OCI-LY1 (cell line): ENCODE measurements around the gene CATSPERZ.

Experiments used
- H2AFZ ChIP-seq: fragments of 200-600 bp; sonication (generic), shearing (Covaris generic); 2 replicates; pipeline ENCODE4 v1.6.0; 2014; ENCODE audit warnings: antibody characterized with exemption, mild to moderate bottlenecking, low read length
- H3F3A ChIP-seq: fragments of 200-600 bp; sonication (generic), shearing (Covaris generic); 2 replicates; pipeline ENCODE4 v1.6.0; 2014; ENCODE audit warnings: mild to moderate bottlenecking, antibody characterized with exemption, low read length, moderate library complexity; ENCODE audit not compliant: insufficient read depth
- H3K27ac ChIP-seq: fragments of 200-600 bp; sonication (generic); 2 replicates; pipeline ENCODE4 v1.5.1; 2014; ENCODE audit warnings: low read length, mixed run types, mild to moderate bottlenecking, low read depth; ENCODE audit not compliant: poor library complexity, severe bottlenecking
- H3K27me3 ChIP-seq: fragments of 200-600 bp; sonication (generic); 2 replicates; pipeline ENCODE4 v1.6.0; 2014; ENCODE audit warnings: antibody characterized with exemption, mild to moderate bottlenecking, low read length, moderate library complexity; ENCODE audit not compliant: insufficient read depth
- H3K36me3 ChIP-seq: fragments of 200-600 bp; sonication (generic); 2 replicates; pipeline ENCODE4 v1.6.1; 2014; ENCODE audit warnings: mild to moderate bottlenecking, antibody characterized with exemption, low read length, moderate library complexity, mixed read lengths; ENCODE audit not compliant: insufficient read depth
- H3K4me1 ChIP-seq: fragments of 200-600 bp; sonication (generic); 2 replicates; pipeline ENCODE4 v1.5.1; 2014; ENCODE audit warnings: mild to moderate bottlenecking, low read length, moderate library complexity; ENCODE audit not compliant: insufficient read depth, severe bottlenecking
- H3K4me2 ChIP-seq: fragments of 200-600 bp; sonication (generic), shearing (Covaris generic); 2 replicates; pipeline ENCODE4 v1.6.1; 2014; ENCODE audit warnings: low read length
- H3K4me3 ChIP-seq: fragments of 200-600 bp; sonication (generic); 2 replicates; pipeline ENCODE4 v1.5.1; 2014; ENCODE audit warnings: low read length, low read depth, mild to moderate bottlenecking, mixed read lengths; ENCODE audit not compliant: poor library complexity, severe bottlenecking
- H3K79me2 ChIP-seq: fragments of 200-600 bp; shearing (Covaris generic); 2 replicates; pipeline ENCODE4 v1.6.1; 2016; ENCODE audit warnings: mixed run types, low read length, mixed read lengths; ENCODE audit not compliant: insufficient read depth
- H3K9ac ChIP-seq: fragments of 200-600 bp; sonication (generic), shearing (Covaris generic); 2 replicates; pipeline ENCODE4 v1.6.1; 2014; ENCODE audit warnings: mild to moderate bottlenecking, low read length, mixed read lengths
- H3K9me2 ChIP-seq: fragments of 200-600 bp; sonication (generic), shearing (Covaris generic); 2 replicates; pipeline ENCODE4 v1.6.1; 2014; ENCODE audit warnings: low read depth, mild to moderate bottlenecking, low read length, mixed read lengths
- H3K9me3 ChIP-seq: fragments of 200-600 bp; shearing (Covaris generic); 2 replicates; pipeline ENCODE4 v1.6.1; 2014; ENCODE audit warnings: low read length, mixed read lengths
- H4K20me1 ChIP-seq: fragments of 200-600 bp; sonication (generic), shearing (Covaris generic); 2 replicates; pipeline ENCODE4 v1.6.0; 2016; ENCODE audit warnings: mild to moderate bottlenecking, low read length; ENCODE audit not compliant: insufficient read depth
- EZH2 ChIP-seq: fragments of 200-600 bp; sonication (generic), shearing (Covaris generic); IDR thresholded peaks from 2 replicates; pipeline ENCODE4 v1.8.0; 2017; ENCODE audit warnings: borderline replicate concordance, mixed run types, mild to moderate bottlenecking, antibody characterized with exemption, low read length, moderate library complexity, mixed read lengths
- TF ChIP-seq, protein P1 (sequence below): fragments of 200-600 bp; sonication (generic), shearing (Covaris generic); IDR thresholded peaks from 2 replicates; pipeline ENCODE4 v1.5.1; 2017; ENCODE audit warnings: mild to moderate bottlenecking, antibody characterized with exemption, low read length, moderate library complexity, mixed read lengths

CATSPERZ gene

GRCh38 chr11:64324692-64325469, 24.7 kb downstream of the CATSPERZ start:
- Histone ChIP-seq H3K9me2 (no peaks in the 10 kb centered on the region), H3K27ac (no peak overlapping the region), H3K27me3 (peaks cover 4% of the 10 kb centered on the region; the same call in 1 of the 2 replicates), H3K4me1 (no peaks in the 10 kb centered on the region), H4K20me1 (no peaks in the 10 kb centered on the region), H2AFZ (no peak overlapping the region), H3K4me2 (no peak overlapping the region), H3K9me3 (no peaks in the 10 kb centered on the region), H3K79me2 (no peaks in the 10 kb centered on the region), H3K36me3 (peaks cover 10% of the 10 kb centered on the region; the same call in 1 of the 2 replicates), H3K9ac (no peak overlapping the region), H3K4me3 (no peak overlapping the region), H3F3A (no peaks in the 10 kb centered on the region)
- no peak for TF ChIP-seq EZH2
- TF ChIP-seq, protein P1, sequence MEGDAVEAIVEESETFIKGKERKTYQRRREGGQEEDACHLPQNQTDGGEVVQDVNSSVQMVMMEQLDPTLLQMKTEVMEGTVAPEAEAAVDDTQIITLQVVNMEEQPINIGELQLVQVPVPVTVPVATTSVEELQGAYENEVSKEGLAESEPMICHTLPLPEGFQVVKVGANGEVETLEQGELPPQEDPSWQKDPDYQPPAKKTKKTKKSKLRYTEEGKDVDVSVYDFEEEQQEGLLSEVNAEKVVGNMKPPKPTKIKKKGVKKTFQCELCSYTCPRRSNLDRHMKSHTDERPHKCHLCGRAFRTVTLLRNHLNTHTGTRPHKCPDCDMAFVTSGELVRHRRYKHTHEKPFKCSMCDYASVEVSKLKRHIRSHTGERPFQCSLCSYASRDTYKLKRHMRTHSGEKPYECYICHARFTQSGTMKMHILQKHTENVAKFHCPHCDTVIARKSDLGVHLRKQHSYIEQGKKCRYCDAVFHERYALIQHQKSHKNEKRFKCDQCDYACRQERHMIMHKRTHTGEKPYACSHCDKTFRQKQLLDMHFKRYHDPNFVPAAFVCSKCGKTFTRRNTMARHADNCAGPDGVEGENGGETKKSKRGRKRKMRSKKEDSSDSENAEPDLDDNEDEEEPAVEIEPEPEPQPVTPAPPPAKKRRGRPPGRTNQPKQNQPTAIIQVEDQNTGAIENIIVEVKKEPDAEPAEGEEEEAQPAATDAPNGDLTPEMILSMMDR: no peak

GRCh38 chr11:64327375-64327774, 27.2 kb downstream of the CATSPERZ start:
- no peaks in the 10 kb centered on the region for H3K36me3 ChIP-seq
- no peak overlapping the region for H3K9ac ChIP-seq
- TF ChIP-seq, protein P1: no peak
- no peak for TF ChIP-seq EZH2
- H3K4me1 ChIP-seq: peaks cover 9% of the 10 kb centered on the region
- H2AFZ ChIP-seq: no peak overlapping the region
- H3K9me2 ChIP-seq: no peaks in the 10 kb centered on the region
- no peak overlapping the region for H3K4me3 ChIP-seq
- no peaks in the 10 kb centered on the region for H3K79me2 ChIP-seq
- H3K27ac ChIP-seq: no peak overlapping the region
- H3K4me2 ChIP-seq: no peak overlapping the region
- no peaks in the 10 kb centered on the region for H3K9me3 ChIP-seq
- H3K27me3 ChIP-seq: peaks cover 4% of the 10 kb centered on the region; the same call in 1 of the 2 replicates
- H3F3A ChIP-seq: no peaks in the 10 kb centered on the region
- H4K20me1 ChIP-seq: no peaks in the 10 kb centered on the region

DNA sequence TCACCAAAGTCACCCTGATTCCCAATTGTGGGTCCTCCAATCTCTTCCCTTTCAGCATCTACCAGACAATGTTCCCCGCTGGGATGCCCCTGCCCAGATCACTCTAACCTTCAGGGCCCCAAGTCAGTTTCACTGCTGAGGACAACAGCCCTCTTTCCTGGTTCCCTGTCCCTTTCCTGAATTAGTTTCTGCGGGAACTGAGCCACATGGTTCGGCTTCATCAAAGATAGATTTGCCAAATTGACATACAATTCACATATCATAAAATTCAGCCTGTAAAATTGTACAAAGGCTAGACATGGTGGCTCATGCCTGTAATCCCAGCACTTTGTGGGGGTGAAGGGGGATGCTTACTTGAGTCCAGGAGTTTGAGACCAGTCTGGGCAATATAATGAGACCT, 27.8 kb downstream of the CATSPERZ start:
- no peak overlapping the region for H3K4me3 ChIP-seq
- no peak overlapping the region for H2AFZ ChIP-seq
- H3K4me2 ChIP-seq: no peak overlapping the region
- no peak for TF ChIP-seq EZH2
- TF ChIP-seq, protein P1: no peak
- no peaks in the 10 kb centered on the region for H3K9me2 ChIP-seq
- no peaks in the 10 kb centered on the region for H3K9me3 ChIP-seq
- H3K79me2 ChIP-seq: no peaks in the 10 kb centered on the region
- no peaks in the 10 kb centered on the region for H3F3A ChIP-seq
- peaks cover 4% of the 10 kb centered on the region; the same call in 1 of the 2 replicates for H3K27me3 ChIP-seq
- H4K20me1 ChIP-seq: no peaks in the 10 kb centered on the region
- H3K4me1 ChIP-seq: peaks cover 9% of the 10 kb centered on the region
- no peak overlapping the region for H3K27ac ChIP-seq
- H3K9ac ChIP-seq: no peak overlapping the region
- H3K36me3 ChIP-seq: no peaks in the 10 kb centered on the region
